Testis (tissue), 3 donors: ENCODE data around the gene ZDBF2. TPM values are rescaled to one million over a fixed set of nuclear protein-coding genes. Genes with fewer than 3 reads are reported as not detected.

Source experiments
- DNase-seq: peaks from one replicate; pipeline ENCODE4 v3.0.0-alpha.2; 2019
- H3K27ac ChIP-seq, 2 donors: fragments of 200-600 bp; sonication (generic); one replicate each; pipeline ENCODE4 v1.5.1; 2019
- H3K27me3 ChIP-seq: fragments of 200-600 bp; sonication (generic); one replicate; pipeline ENCODE4 v1.5.1; 2019
- H3K36me3 ChIP-seq: fragments of 200-600 bp; sonication (generic); one replicate; pipeline ENCODE4 v1.5.1; 2017; ENCODE audit warnings: low read depth; ENCODE audit errors: missing control alignments
- H3K4me1 ChIP-seq: fragments of 200-600 bp; sonication (generic); one replicate; pipeline ENCODE4 v1.5.1; 2019
- H3K4me3 ChIP-seq, 2 donors: fragments of 200-600 bp; sonication (generic); one replicate each; pipeline ENCODE4 v1.5.1; 2017 to 2019
- H3K9me3 ChIP-seq: fragments of 200-600 bp; sonication (generic); one replicate; pipeline ENCODE4 v1.5.1; 2017
- CTCF ChIP-seq, 3 experiments: fragments of 450-650 bp in 2 of 3; fragments of 200-600 bp in 1 of 3; sonication (generic) in 1 of 3; IDR thresholded peaks; one replicate each; pipeline ENCODE4 v1.5.1; 2016 to 2019; ENCODE audit warnings: antibody characterized with exemption in 3 of 3, mild to moderate bottlenecking in 2 of 3, moderate library complexity in 1 of 3
- POLR2A ChIP-seq: fragments of 450-650 bp; IDR thresholded peaks from one replicate; pipeline ENCODE4 v1.6.1; 2017; ENCODE audit warnings: antibody characterized with exemption, mild to moderate bottlenecking, moderate library complexity
- WGBS, 2 donors: methylation state at CpG; one replicate each; pipeline ENCODE4 v1.1.5; 2018; 5-methylcytosine and 5-hydroxymethylcytosine counted together
- intact Hi-C: fragments of 100-400 bp; cut with DNase I; formaldehyde crosslinking; loops from one replicate; pipeline ENCODE4 v1.15.1; 2023; ENCODE audit warnings: low total_unique reads
- polyA plus RNA-seq: library from polyadenylated mRNA; stranded (reverse); fragments of 350-450 nt; fragmentation: Illumina TruSeq; extraction: RNeasy Lipid Tissue Mini Kit (QIAGEN cat#74804); gene quantifications from one replicate; pipeline ENCODE4 v1.2.3, GENCODE V29; 2014; ENCODE audit warnings: low read depth, low replicate concordance; ENCODE audit not compliant: insufficient read depth
- total RNA-seq, 2 donors: library from RNA; depleted of rRNA; stranded (reverse); fragments of >200 nt; gene quantifications; one replicate each; pipeline ENCODE4 v1.2.3, GENCODE V29; 2016

The ZDBF2 gene
- total and polyA plus RNA-seq, 3 donors from 2014 or later: 6.5 to 18.1 (median 17.7) TPM

- WGBS, 2 donors: 68 to 69% methylated on average over 2 of the region's 2 CpGs
- H3K27ac ChIP-seq: no peak overlapping the region
- H3K36me3 ChIP-seq: no peaks in the 10 kb centered on the region
- DNase-seq: no peak
- intact Hi-C loops: no loop called here
- H3K4me1 ChIP-seq: no peaks in the 10 kb centered on the region
- no peaks in the 10 kb centered on the region for H3K27me3 ChIP-seq
- no peak overlapping the region for H3K4me3 ChIP-seq
- TF ChIP-seq POLR2A (no peak), CTCF (IDR thresholded peaks at IDR 0.05) (no peak)
- H3K9me3 ChIP-seq: no peaks in the 10 kb centered on the region
Observed at GRCh38 chr2:206230060-206230762, 44.3 kb upstream of the ZDBF2 start.

- Histone ChIP-seq H3K4me3 (no peak overlapping the region), H3K36me3 (no peaks in the 10 kb centered on the region), H3K27ac (no peak overlapping the region), H3K27me3 (no peaks in the 10 kb centered on the region), H3K9me3 (no peaks in the 10 kb centered on the region), H3K4me1 (no peaks in the 10 kb centered on the region)
- no peak for TF ChIP-seq CTCF (IDR thresholded peaks at IDR 0.05)
- TF ChIP-seq POLR2A: no peak
- intact Hi-C loops: no loop called here
- WGBS, 2 donors: 78 to 88% methylated on average over 6 of the region's 6 CpGs
- DNase-seq: no peak
Observed at GRCh38 chr2:206231669-206232286, 42.7 kb upstream of the ZDBF2 start.

GRCh38 chr2:206232287-206233035 is 42.0 kb upstream of the ZDBF2 start:
- H3K36me3 ChIP-seq: no peaks in the 10 kb centered on the region

GRCh38 chr2:206239157-206239556 is 35.3 kb upstream of the ZDBF2 start:
- H3K27me3 ChIP-seq: no peaks in the 10 kb centered on the region
- no peak for TF ChIP-seq POLR2A
- no peaks in the 10 kb centered on the region for H3K36me3 ChIP-seq
- intact Hi-C loops: no loop called here
- no peak overlapping the region for H3K27ac ChIP-seq
- no peak for DNase-seq
- no peaks in the 10 kb centered on the region for H3K9me3 ChIP-seq
- H3K4me1 ChIP-seq: no peaks in the 10 kb centered on the region
- H3K4me3 ChIP-seq: no peak overlapping the region

More at GRCh38 chr2:206232287-206233035, 42.0 kb upstream of the ZDBF2 start:
- no peaks in the 10 kb centered on the region for H3K9me3 ChIP-seq
- DNase-seq: no peak
- intact Hi-C loops: no loop called here
- WGBS, 2 donors: 52 to 60% methylated on average over 7 of the region's 7 CpGs
- no peaks in the 10 kb centered on the region for H3K4me1 ChIP-seq
- no peaks in the 10 kb centered on the region for H3K27me3 ChIP-seq
- no peak overlapping the region for H3K4me3 ChIP-seq
- H3K27ac ChIP-seq: no peak overlapping the region
- no peak for TF ChIP-seq POLR2A
- TF ChIP-seq CTCF (IDR thresholded peaks at IDR 0.05): no peak

GRCh38 chr2:206240327-206240726 is 34.1 kb upstream of the ZDBF2 start:
- WGBS, 2 donors: 62 to 67% methylated on average over 3 of the region's 3 CpGs
- no peak for TF ChIP-seq POLR2A
- TF ChIP-seq CTCF (IDR thresholded peaks at IDR 0.05): no peak
- DNase-seq: no peak
- no peaks in the 10 kb centered on the region for H3K4me1 ChIP-seq
- intact Hi-C loops: no loop called here
- no peaks in the 10 kb centered on the region for H3K27me3 ChIP-seq
- no peak overlapping the region for H3K4me3 ChIP-seq
- no peaks in the 10 kb centered on the region for H3K9me3 ChIP-seq
- no peaks in the 10 kb centered on the region for H3K36me3 ChIP-seq
- no peak overlapping the region for H3K27ac ChIP-seq
